Measurements from ENCODE around the gene APMAP. TPM values are rescaled to one million over a fixed set of nuclear protein-coding genes. Genes with fewer than 3 reads are reported as not detected.

Gene APMAP
- polyA plus RNA-seq, 1 donor, result 46.8 TPM

GRCh38 chr20:25035921-25036320 is 43.4 kb upstream of the APMAP start:
- H3K27me3 ChIP-seq (ENCODE audit: control insufficient read depth, insufficient read depth, low read length), result no peaks in the 10 kb centered on the region
- no peaks in the 10 kb centered on the region for H3K9me3 ChIP-seq (ENCODE audit: control insufficient read depth, low read depth, low read length)
- peaks cover 8% of the 10 kb centered on the region for H3K36me3 ChIP-seq (ENCODE audit: control insufficient read depth, insufficient read depth, low read length)
- H3K27ac ChIP-seq (ENCODE audit: low read length), result no peak overlapping the region
- WGBS (ENCODE audit: insufficient coverage, low lambda C conversion rate), result 100% methylated on average over 1 of the region's 4 CpGs
- DNase-seq, result no peak
- no peak overlapping the region for H3K4me3 ChIP-seq (ENCODE audit: low read length)
- peaks cover 71% of the 10 kb centered on the region for H3K4me1 ChIP-seq (ENCODE audit: control insufficient read depth, insufficient read depth, low read length)

DNA sequence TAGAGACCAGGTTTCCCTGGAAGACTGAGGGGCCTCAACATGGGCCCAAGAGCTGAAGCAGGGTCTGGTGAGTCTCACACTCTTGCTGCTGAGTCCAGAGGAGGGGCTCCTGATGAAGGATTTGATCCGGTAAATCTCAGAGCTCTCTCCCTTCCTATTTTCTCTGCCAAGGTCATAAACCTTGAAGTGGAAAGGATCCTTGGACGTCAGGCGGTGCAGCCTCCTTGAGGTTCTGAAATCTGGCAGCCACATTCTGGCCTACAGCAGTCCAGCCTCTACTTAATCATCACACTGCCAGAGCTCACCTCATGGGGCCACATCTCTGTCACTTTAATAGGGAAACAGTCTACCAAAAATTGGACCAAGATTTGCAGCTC is 41.4 kb upstream of the APMAP start:
- Histone ChIP-seq H3K4me1 (ENCODE audit: control insufficient read depth, insufficient read depth, low read length) (peaks cover 57% of the 10 kb centered on the region), H3K27ac (ENCODE audit: low read length) (peak overlapping the region; percentile 79)

DNA sequence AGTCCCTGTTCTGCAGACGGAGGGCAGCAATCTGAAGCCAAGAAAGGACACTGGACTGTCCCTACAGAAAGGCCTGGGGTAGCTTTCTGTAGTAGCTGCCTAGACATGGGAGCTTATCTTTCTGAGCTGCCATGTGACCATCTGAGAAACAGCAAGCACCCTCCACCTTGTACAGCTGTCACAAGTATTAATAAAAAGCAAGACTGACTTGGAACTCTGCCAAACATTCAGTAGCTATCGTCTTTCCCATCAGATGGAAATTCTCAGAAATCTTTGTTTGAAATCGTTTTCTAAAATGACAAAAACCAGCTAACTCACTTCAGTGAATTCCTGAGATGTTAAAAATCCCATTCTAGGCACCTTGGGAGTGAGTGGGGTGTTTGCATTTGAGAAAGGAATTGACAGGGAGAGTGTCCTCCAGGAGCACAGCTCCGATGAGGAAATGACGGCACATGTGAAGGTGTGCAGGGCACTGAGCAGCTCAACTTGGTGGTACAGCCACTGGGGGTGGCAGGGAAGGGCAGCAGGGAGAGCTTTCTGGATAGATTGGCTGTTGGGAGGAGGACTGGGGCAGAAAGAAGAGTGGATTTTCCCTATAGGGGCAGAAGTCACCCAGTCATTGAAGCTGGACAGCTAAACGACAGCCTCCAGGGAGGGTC is 40.8 kb upstream of the APMAP start:
- H3K27ac ChIP-seq (ENCODE audit: low read length), result peak overlapping the region; percentile 79
- H3K27me3 ChIP-seq (ENCODE audit: control insufficient read depth, insufficient read depth, low read length), result no peaks in the 10 kb centered on the region
- peak; percentile 70 to 83 for DNase-seq
- H3K36me3 ChIP-seq (ENCODE audit: control insufficient read depth, insufficient read depth, low read length), result peaks cover 23% of the 10 kb centered on the region
- whole genome bisulfite sequencing (ENCODE audit: insufficient coverage, low lambda C conversion rate), result 17% methylated on average over 1 of the region's 6 CpGs
- peaks cover 52% of the 10 kb centered on the region for H3K4me1 ChIP-seq (ENCODE audit: control insufficient read depth, insufficient read depth, low read length)
- H3K4me3 ChIP-seq (ENCODE audit: low read length), result no peak overlapping the region
- no peaks in the 10 kb centered on the region for H3K9me3 ChIP-seq (ENCODE audit: control insufficient read depth, low read depth, low read length)

More for the DNA sequence above, 41.4 kb upstream of the APMAP start:
- peak in 1 of 2 donors; percentile 22 for DNase-seq
- no CpG with 5 or more reads among the region's 3 CpGs for WGBS (ENCODE audit: insufficient coverage, low lambda C conversion rate)
- H3K9me3 ChIP-seq (ENCODE audit: control insufficient read depth, low read depth, low read length), result no peaks in the 10 kb centered on the region
- peaks cover 23% of the 10 kb centered on the region for H3K36me3 ChIP-seq (ENCODE audit: control insufficient read depth, insufficient read depth, low read length)
- H3K27me3 ChIP-seq (ENCODE audit: control insufficient read depth, insufficient read depth, low read length), result no peaks in the 10 kb centered on the region
- H3K4me3 ChIP-seq (ENCODE audit: low read length), result no peak overlapping the region

DNA sequence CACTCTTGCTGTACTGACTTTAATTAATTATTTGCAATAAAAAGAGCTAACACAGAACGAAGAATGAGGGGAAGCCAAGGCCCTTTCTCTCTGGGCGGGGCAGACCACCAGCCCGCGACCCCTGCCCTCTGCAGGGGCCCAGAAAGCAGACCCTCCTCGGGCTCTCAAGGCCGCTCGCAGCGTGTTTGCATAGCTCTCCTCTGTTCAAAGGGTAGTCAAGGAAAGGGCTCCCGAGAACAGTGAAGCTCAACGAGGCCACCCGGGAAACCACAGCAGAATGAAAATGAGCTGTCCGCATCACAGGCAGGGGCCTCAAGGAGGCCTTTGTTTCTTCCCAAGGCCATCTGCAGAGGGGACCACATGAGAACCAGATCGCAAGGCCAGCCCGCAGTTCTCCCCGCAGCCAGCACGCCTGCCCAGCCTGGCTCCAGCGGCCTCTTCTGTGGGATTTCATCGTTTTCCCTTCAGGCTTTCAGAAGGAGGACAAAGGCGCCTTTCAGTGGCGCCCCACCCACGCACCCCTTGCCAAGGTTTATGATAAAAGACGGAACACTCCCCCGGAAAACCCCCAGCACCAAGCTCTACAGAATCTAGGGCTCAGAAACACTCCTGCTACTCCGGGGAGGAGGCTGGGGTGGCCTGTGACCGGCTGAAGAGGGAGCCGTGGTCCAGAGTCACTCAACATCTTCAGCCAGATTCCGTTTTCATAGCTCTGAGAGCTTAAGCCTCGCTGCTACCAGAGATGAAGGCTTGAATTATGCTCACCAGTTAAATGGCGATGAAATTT is 40.1 kb upstream of the APMAP start:
- 20% methylated on average over 3 of the region's 29 CpGs for WGBS (ENCODE audit: insufficient coverage, low lambda C conversion rate)
- Histone ChIP-seq H3K27me3 (ENCODE audit: control insufficient read depth, insufficient read depth, low read length) (no peaks in the 10 kb centered on the region), H3K4me3 (ENCODE audit: low read length) (no peak overlapping the region), H3K4me1 (ENCODE audit: control insufficient read depth, insufficient read depth, low read length) (peaks cover 45% of the 10 kb centered on the region), H3K27ac (ENCODE audit: low read length) (peak overlapping the region; percentile 79), H3K36me3 (ENCODE audit: control insufficient read depth, insufficient read depth, low read length) (peaks cover 23% of the 10 kb centered on the region), H3K9me3 (ENCODE audit: control insufficient read depth, low read depth, low read length) (no peaks in the 10 kb centered on the region)
- peak; percentile 51 to 76 for DNase-seq

DNA sequence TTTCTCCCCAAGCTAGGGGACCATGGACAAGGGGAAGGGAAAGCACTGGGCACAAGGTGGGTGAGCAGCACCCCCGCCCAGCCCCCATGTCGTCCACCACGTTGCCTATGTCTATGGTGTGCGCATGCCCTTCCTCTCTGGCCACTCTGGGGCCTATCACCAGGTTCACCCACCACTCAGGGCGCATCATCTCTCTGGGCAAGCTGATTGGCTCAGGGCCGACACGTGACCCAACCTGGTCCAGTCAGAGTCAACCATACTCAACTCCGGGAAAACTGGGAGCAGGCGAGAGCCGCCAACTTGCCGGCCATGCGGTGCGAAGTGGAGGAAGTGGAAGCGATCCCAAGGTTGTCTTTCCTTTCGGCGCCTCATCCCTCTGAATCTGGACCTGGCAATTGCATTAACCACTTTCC is 39.5 kb upstream of the APMAP start:
- peaks cover 39% of the 10 kb centered on the region for H3K4me1 ChIP-seq (ENCODE audit: control insufficient read depth, insufficient read depth, low read length)

DNA sequence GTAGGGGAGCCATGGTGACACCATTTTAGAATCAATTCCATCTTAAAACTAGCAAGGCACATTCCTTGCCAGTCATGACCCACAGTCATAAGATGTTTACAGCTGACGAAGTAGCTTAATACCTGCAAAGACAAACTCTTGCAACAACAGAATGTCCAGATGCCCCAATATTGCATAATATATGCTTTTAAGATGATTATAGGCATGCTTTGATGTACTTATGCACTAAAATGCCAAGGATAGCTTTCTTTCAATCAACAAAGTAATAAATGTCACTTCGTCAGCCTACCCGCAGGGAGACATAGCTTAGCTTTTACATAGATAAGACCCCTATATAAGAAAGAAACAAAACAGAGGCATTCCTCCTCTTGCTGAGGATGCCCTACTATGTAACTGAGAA is 38.7 kb upstream of the APMAP start:
- no CpG with 5 or more reads among the region's 3 CpGs for WGBS (ENCODE audit: insufficient coverage, low lambda C conversion rate)
- peak in 1 of 2 donors; percentile 22 for DNase-seq
- H3K27me3 ChIP-seq (ENCODE audit: control insufficient read depth, insufficient read depth, low read length), result no peaks in the 10 kb centered on the region
- H3K4me1 ChIP-seq (ENCODE audit: control insufficient read depth, insufficient read depth, low read length), result peaks cover 40% of the 10 kb centered on the region
- H3K36me3 ChIP-seq (ENCODE audit: control insufficient read depth, insufficient read depth, low read length), result peaks cover 24% of the 10 kb centered on the region
- H3K4me3 ChIP-seq (ENCODE audit: low read length), result no peak overlapping the region
- H3K9me3 ChIP-seq (ENCODE audit: control insufficient read depth, low read depth, low read length), result no peaks in the 10 kb centered on the region
- peak overlapping the region; percentile 79 for H3K27ac ChIP-seq (ENCODE audit: low read length)

More for the DNA sequence above, 39.5 kb upstream of the APMAP start:
- H3K27ac ChIP-seq (ENCODE audit: low read length), result peak overlapping the region; percentile 79
- H3K9me3 ChIP-seq (ENCODE audit: control insufficient read depth, low read depth, low read length), result no peaks in the 10 kb centered on the region
- WGBS (ENCODE audit: insufficient coverage, low lambda C conversion rate), result no CpG with 5 or more reads among the region's 16 CpGs
- H3K27me3 ChIP-seq (ENCODE audit: control insufficient read depth, insufficient read depth, low read length), result no peaks in the 10 kb centered on the region
- peaks cover 20% of the 10 kb centered on the region for H3K36me3 ChIP-seq (ENCODE audit: control insufficient read depth, insufficient read depth, low read length)
- DNase-seq, result no peak
- H3K4me3 ChIP-seq (ENCODE audit: low read length), result no peak overlapping the region

GRCh38 chr20:25030649-25031207 is 38.2 kb upstream of the APMAP start:
- no peak overlapping the region for H3K27ac ChIP-seq (ENCODE audit: low read length)

GRCh38 chr20:25030007-25030648 is 37.6 kb upstream of the APMAP start:
- H3K27ac ChIP-seq (ENCODE audit: low read length), result no peak overlapping the region
- no peak overlapping the region for H3K4me3 ChIP-seq (ENCODE audit: low read length)
- H3K4me1 ChIP-seq (ENCODE audit: control insufficient read depth, insufficient read depth, low read length), result peaks cover 41% of the 10 kb centered on the region
- H3K9me3 ChIP-seq (ENCODE audit: control insufficient read depth, low read depth, low read length), result no peaks in the 10 kb centered on the region
- peaks cover 35% of the 10 kb centered on the region for H3K36me3 ChIP-seq (ENCODE audit: control insufficient read depth, insufficient read depth, low read length)
- no peaks in the 10 kb centered on the region for H3K27me3 ChIP-seq (ENCODE audit: control insufficient read depth, insufficient read depth, low read length)
- no CpG with 5 or more reads among the region's 5 CpGs for WGBS (ENCODE audit: insufficient coverage, low lambda C conversion rate)
- DNase-seq, result no peak

More at GRCh38 chr20:25030649-25031207, 38.2 kb upstream of the APMAP start:
- peaks cover 29% of the 10 kb centered on the region for H3K36me3 ChIP-seq (ENCODE audit: control insufficient read depth, insufficient read depth, low read length)
- no peaks in the 10 kb centered on the region for H3K27me3 ChIP-seq (ENCODE audit: control insufficient read depth, insufficient read depth, low read length)
- peaks cover 41% of the 10 kb centered on the region for H3K4me1 ChIP-seq (ENCODE audit: control insufficient read depth, insufficient read depth, low read length)
- no peak for DNase-seq
- H3K4me3 ChIP-seq (ENCODE audit: low read length), result no peak overlapping the region
- no CpG with 5 or more reads among the region's 8 CpGs for WGBS (ENCODE audit: insufficient coverage, low lambda C conversion rate)
- H3K9me3 ChIP-seq (ENCODE audit: control insufficient read depth, low read depth, low read length), result no peaks in the 10 kb centered on the region

GRCh38 chr20:25025986-25026605 is 33.5 kb upstream of the APMAP start:
- no peak for DNase-seq
- Histone ChIP-seq H3K4me1 (ENCODE audit: control insufficient read depth, insufficient read depth, low read length) (peaks cover 32% of the 10 kb centered on the region), H3K27ac (ENCODE audit: low read length) (no peak overlapping the region), H3K4me3 (ENCODE audit: low read length) (no peak overlapping the region), H3K9me3 (ENCODE audit: control insufficient read depth, low read depth, low read length) (no peaks in the 10 kb centered on the region), H3K27me3 (ENCODE audit: control insufficient read depth, insufficient read depth, low read length) (no peaks in the 10 kb centered on the region), H3K36me3 (ENCODE audit: control insufficient read depth, insufficient read depth, low read length) (peaks cover 67% of the 10 kb centered on the region)
- WGBS (ENCODE audit: insufficient coverage, low lambda C conversion rate), result no CpG with 5 or more reads among the region's 4 CpGs

All from large intestine (tissue), 3 donors.